Psoas muscle (tissue), 8 donors: ENCODE data around the gene SORCS1. TPM values are rescaled to one million over a fixed set of nuclear protein-coding genes. Genes with fewer than 3 reads are reported as not detected.

ENCODE experiments used
- ATAC-seq, 4 donors: fragments of 200-7000 bp; cut with Tn5 transposase; one replicate each; pipeline ENCODE4 v1.9.1; 2020; ENCODE audit warnings: moderate library complexity in 3 of 4, mild to moderate bottlenecking in 2 of 4
- DNase-seq, 2 donors: peaks; one replicate each; pipeline ENCODE4 v3.0.0-alpha.2; 2020
- H3K27ac ChIP-seq: fragments of 200-600 bp; one replicate; pipeline ENCODE4 v1.8.0; 2022
- H3K27me3 ChIP-seq, 3 donors: fragments of 200-600 bp in 1 of 3; one replicate each; pipeline versions ENCODE4 v1.6.1 to v1.8.0; 2013 to 2022; ENCODE audit warnings: low read length in 2 of 3, mild to moderate bottlenecking in 2 of 3, moderate library complexity in 1 of 3; ENCODE audit not compliant: insufficient read depth in 3 of 3
- H3K36me3 ChIP-seq, 2 donors: fragments of 200-600 bp in 1 of 2; one replicate each; pipeline versions ENCODE4 v1.6.1 to v1.8.0; 2013 to 2022; ENCODE audit warnings: low read depth in 1 of 2, mild to moderate bottlenecking in 1 of 2, moderate library complexity in 1 of 2; ENCODE audit not compliant: insufficient read depth in 1 of 2
- H3K4me1 ChIP-seq: fragments of 200-600 bp; one replicate; pipeline ENCODE4 v1.8.0; 2022
- H3K4me3 ChIP-seq: fragments of 200-600 bp; one replicate; pipeline ENCODE4 v1.8.0; 2022; ENCODE audit warnings: mild to moderate bottlenecking
- H3K9me3 ChIP-seq: fragments of 200-600 bp; one replicate; pipeline ENCODE4 v1.8.0; 2022
- WGBS, 3 donors: extraction: QIAGEN DNeasy Blood & Tissue Kit; methylation state at CpG; one replicate each; pipeline versions ENCODE4 v1.1.6 to v1.1.7; 2013; 5-methylcytosine and 5-hydroxymethylcytosine counted together
- intact Hi-C, 2 donors: fragments of 100-400 bp; cut with DNase I; formaldehyde crosslinking; loops; one replicate each; pipeline versions ENCODE4 v1.11.0 to v1.14.2; 2022
- polyA plus RNA-seq, 3 donors: library from polyadenylated mRNA; stranded (reverse); fragments of 200-250 nt; gene quantifications; one replicate each; pipeline ENCODE4 v1.2.3, GENCODE V29; 2013
- total RNA-seq, 4 donors: library from RNA; stranded (reverse); fragmentation: NEBNext Ultra II Directional in 2 of 4; extraction: Animal tissue kit (Norgen Biotek cat#: 25700) in 2 of 4; gene quantifications; one replicate each; pipeline versions ENCODE4 v1.2.1 to v1.2.4, GENCODE V29; 2021 to 2023
- TF ChIP-seq, protein P1 (sequence below): fragments of 200-600 bp; IDR thresholded peaks from one replicate; pipeline ENCODE4 v1.8.0; 2022; ENCODE audit warnings: antibody characterized with exemption
- donor health status: healthy with polysubstance abuse.
- donor health status: DM: no; HTN: no; CAD: no; lungs with moderate emphysema.
- donor health status: Bipolar disorder and iron deficiency.
- donor health status: healthy.
- donor health status: DM: yes; HTN: yes; CAD: no.
- donor health status: DM: no; HTN: no; CAD: no.
- donor health status: DM: no; HTN: no; CAD: no.
- donor health status: DM: yes; HTN: yes; CAD: no.

SORCS1 gene
- total and polyA plus RNA-seq, 7 donors, result 0.03 to 0.36 (median 0.25) TPM; not detected in 1

- no peaks in the 10 kb centered on the region for H3K36me3 ChIP-seq
- H3K9me3 ChIP-seq, result no peaks in the 10 kb centered on the region
- no peaks in the 10 kb centered on the region for H3K4me1 ChIP-seq
- WGBS, 3 donors, result 85 to 87% (median 87%) methylated on average over 4 of the region's 4 CpGs
- no peaks in the 10 kb centered on the region for H3K27me3 ChIP-seq
- H3K4me3 ChIP-seq, result no peak overlapping the region
- no peak overlapping the region for H3K27ac ChIP-seq
- DNase-seq (no peak), ATAC-seq (no peak)
- intact Hi-C loops, result no loop called here
- TF ChIP-seq, protein P1, sequence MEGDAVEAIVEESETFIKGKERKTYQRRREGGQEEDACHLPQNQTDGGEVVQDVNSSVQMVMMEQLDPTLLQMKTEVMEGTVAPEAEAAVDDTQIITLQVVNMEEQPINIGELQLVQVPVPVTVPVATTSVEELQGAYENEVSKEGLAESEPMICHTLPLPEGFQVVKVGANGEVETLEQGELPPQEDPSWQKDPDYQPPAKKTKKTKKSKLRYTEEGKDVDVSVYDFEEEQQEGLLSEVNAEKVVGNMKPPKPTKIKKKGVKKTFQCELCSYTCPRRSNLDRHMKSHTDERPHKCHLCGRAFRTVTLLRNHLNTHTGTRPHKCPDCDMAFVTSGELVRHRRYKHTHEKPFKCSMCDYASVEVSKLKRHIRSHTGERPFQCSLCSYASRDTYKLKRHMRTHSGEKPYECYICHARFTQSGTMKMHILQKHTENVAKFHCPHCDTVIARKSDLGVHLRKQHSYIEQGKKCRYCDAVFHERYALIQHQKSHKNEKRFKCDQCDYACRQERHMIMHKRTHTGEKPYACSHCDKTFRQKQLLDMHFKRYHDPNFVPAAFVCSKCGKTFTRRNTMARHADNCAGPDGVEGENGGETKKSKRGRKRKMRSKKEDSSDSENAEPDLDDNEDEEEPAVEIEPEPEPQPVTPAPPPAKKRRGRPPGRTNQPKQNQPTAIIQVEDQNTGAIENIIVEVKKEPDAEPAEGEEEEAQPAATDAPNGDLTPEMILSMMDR, result no peak
These were observed 596.9 kb downstream of the SORCS1 start for GRCh38 chr10:106567629-106568028.

GRCh38 chr10:106566873-106567272 is 597.6 kb downstream of the SORCS1 start:
- Histone ChIP-seq H3K9me3 (no peaks in the 10 kb centered on the region), H3K27me3 (no peaks in the 10 kb centered on the region), H3K36me3 (no peaks in the 10 kb centered on the region), H3K4me1 (no peaks in the 10 kb centered on the region), H3K27ac (no peak overlapping the region), H3K4me3 (no peak overlapping the region)
- TF ChIP-seq, protein P1, result no peak
- WGBS, 3 donors, result 8 to 30% (median 14%) methylated on average over 3 of the region's 3 CpGs
- intact Hi-C loops, result no loop called here
- ATAC-seq, result no peak
- no peak for DNase-seq

GRCh38 chr10:106565546-106565945 is 599.0 kb downstream of the SORCS1 start:
- H3K27me3 ChIP-seq, result no peaks in the 10 kb centered on the region
- H3K9me3 ChIP-seq, result no peaks in the 10 kb centered on the region
- WGBS, 3 donors, result 93 to 98% (median 96%) methylated on average over 3 of the region's 3 CpGs
- no peaks in the 10 kb centered on the region for H3K4me1 ChIP-seq
- H3K4me3 ChIP-seq, result no peak overlapping the region
- no peak overlapping the region for H3K27ac ChIP-seq
- ATAC-seq (no peak), DNase-seq (no peak)
- TF ChIP-seq, protein P1, result no peak
- no peaks in the 10 kb centered on the region for H3K36me3 ChIP-seq
- intact Hi-C loops, result no loop called here

- H3K4me1 ChIP-seq, result no peaks in the 10 kb centered on the region
- no peak for ATAC-seq
- H3K36me3 ChIP-seq, result no peaks in the 10 kb centered on the region
- TF ChIP-seq, protein P1, result no peak
- no peaks in the 10 kb centered on the region for H3K9me3 ChIP-seq
- intact Hi-C loops, result no loop called here
- H3K27ac ChIP-seq, result no peak overlapping the region
- H3K4me3 ChIP-seq, result no peak overlapping the region
- DNase-seq, result no peak
- no peaks in the 10 kb centered on the region for H3K27me3 ChIP-seq
- 78 to 81% (median 78%) methylated on average over 3 of the region's 3 CpGs for WGBS, 3 donors
These were observed 601.1 kb downstream of the SORCS1 start for GRCh38 chr10:106563384-106563783.

GRCh38 chr10:106560925-106561640 is 603.4 kb downstream of the SORCS1 start:
- ATAC-seq (no peak), DNase-seq (no peak)
- 50 to 60% (median 59%) methylated on average over 5 of the region's 5 CpGs for WGBS, 3 donors
- Histone ChIP-seq H3K4me1 (no peaks in the 10 kb centered on the region), H3K4me3 (no peak overlapping the region), H3K9me3 (no peaks in the 10 kb centered on the region), H3K36me3 (no peaks in the 10 kb centered on the region), H3K27me3 (no peaks in the 10 kb centered on the region), H3K27ac (no peak overlapping the region)
- intact Hi-C loops, result no loop called here
- TF ChIP-seq, protein P1, result no peak
